OCI-LY1 (cell line): ENCODE measurements around the gene DYNC1LI2.

ENCODE experiments used
- CTCF ChIP-seq: fragments of 200-600 bp; sonication (generic), shearing (Covaris generic); IDR thresholded peaks from 2 replicates; pipeline ENCODE4 v1.5.1; 2017; ENCODE audit warnings: mild to moderate bottlenecking, antibody characterized with exemption, low read length, moderate library complexity, mixed read lengths
- EZH2 ChIP-seq: fragments of 200-600 bp; sonication (generic), shearing (Covaris generic); IDR thresholded peaks from 2 replicates; pipeline ENCODE4 v1.8.0; 2017; ENCODE audit warnings: borderline replicate concordance, mixed run types, mild to moderate bottlenecking, antibody characterized with exemption, low read length, moderate library complexity, mixed read lengths

GRCh38 chr16:66693149-66693548 is 58.3 kb downstream of the DYNC1LI2 start:
- TF ChIP-seq EZH2, result no peak
- TF ChIP-seq CTCF, result no peak
